ENCODE measurements around the gene SULT1B1. TPM values are rescaled to one million over a fixed set of nuclear protein-coding genes. Genes with fewer than 3 reads are reported as not detected.

Gene SULT1B1
- total RNA-seq, 1 experiment from 2014 or later = not detected

- Histone ChIP-seq H2AFZ (ENCODE audit: low read length) (no peak overlapping the region), H3T11ph (ENCODE audit: low read length) (no peak overlapping the region), H2AK5ac (ENCODE audit: insufficient read length, low read length) (no peak overlapping the region), H3K27me3 (ENCODE audit: insufficient read depth, low read length) (no peaks in the 10 kb centered on the region), H3K79me1 (ENCODE audit: insufficient read depth, low read depth, low read length, poor library complexity, severe bottlenecking) (no peaks in the 10 kb centered on the region), H3K79me2 (ENCODE audit: insufficient read depth, low read length) (0 out of 2 replicates have a peak, but pooled peaks cover 1% of the 10 kb centered on the region), H4K8ac (replicated peaks; ENCODE audit: insufficient read length, low read depth, low read length) (no peak overlapping the region), H3K23me2 (ENCODE audit: insufficient read length, low read depth, low read length, poor library complexity, severe bottlenecking) (no peaks in the 10 kb centered on the region), H2BK12ac (ENCODE audit: insufficient read length, low read depth, low read length) (no peak overlapping the region), H2BK15ac (ENCODE audit: low read depth, low read length) (no peak overlapping the region), H2BK5ac (ENCODE audit: insufficient read length, low read length) (no peak overlapping the region), H3K27ac (ENCODE audit: insufficient read length, low read depth, low read length) (no peak overlapping the region), H3K4me2 (ENCODE audit: insufficient read depth, insufficient read length, low read length) (no peak overlapping the region), H3K4ac (ENCODE audit: low read depth, low read length) (no peak overlapping the region), H4K20me1 (ENCODE audit: control insufficient read depth, insufficient read depth, insufficient read length) (no peaks in the 10 kb centered on the region), H3K4me1 (ENCODE audit: insufficient read depth, low read length) (peaks cover 3% of the 10 kb centered on the region; the same call in 1 of the 2 replicates), H2BK20ac (ENCODE audit: low read depth, low read length, poor library complexity, severe bottlenecking) (no peak overlapping the region), H3K23ac (ENCODE audit: insufficient read length, low read depth, low read length) (no peak overlapping the region), H3K18ac (ENCODE audit: insufficient read length, low read depth, low read length) (no peak overlapping the region), H3K14ac (ENCODE audit: insufficient read depth, low read length) (no peak overlapping the region), H2BK120ac (ENCODE audit: low read depth, low read length, poor library complexity, severe bottlenecking) (no peak overlapping the region), H3K9me3 (ENCODE audit: control insufficient read depth, low read depth, low read length) (no peaks in the 10 kb centered on the region), H3K9ac (ENCODE audit: extremely low read depth, insufficient read length, low read length) (no peak overlapping the region), H4K91ac (ENCODE audit: insufficient read length, low read depth, low read length) (no peak overlapping the region), H4K5ac (ENCODE audit: insufficient read length, low read depth, low read length) (no peak overlapping the region), H3K56ac (ENCODE audit: insufficient read length, low read depth, low read length) (no peak overlapping the region)
- DNase-seq = no peak
- Mint-ChIP-seq H3K4me1 (peaks cover 4 to 8% of the 10 kb centered on the region in 2 experiments), H3K9me3 (no peaks in the 10 kb centered on the region), H3K27me3 (ENCODE audit: low read depth) (no peaks in the 10 kb centered on the region; the same call in 1 of the 2 replicates), H3K4me3 (no peak overlapping the region), H3K27ac (no peak overlapping the region), H3K36me3 (ENCODE audit: insufficient read depth in 1 of 3, low read depth in 3 of 3) (no peaks in the 10 kb centered on the region)
- no peak for TF ChIP-seq CTCF (conservative IDR thresholded peaks at IDR 0.05)
- WGBS (ENCODE audit: extremely low coverage, insufficient read length, low lambda C conversion rate) = no CpG with 5 or more reads among the region's 1 CpG
Measured at GRCh38 chr4:69731241-69731640, 29.2 kb downstream of the SULT1B1 start.

All from H9 (cell line).